OCI-LY7 (cell line): ENCODE measurements around the gene CDT1. TPM values are rescaled to one million over a fixed set of nuclear protein-coding genes. Genes with fewer than 3 reads are reported as not detected.

ENCODE experiments used
- BruUV-seq: library from RNA; stranded (reverse); fragments of 400-500 nt; replicated peaks from 2 replicates; lab custom pipeline; 2021; lab: Mats Ljungman, UMichigan
- CTCF ChIA-PET: fragments of 300-600 bp; sonication (Branson Sonifier 250); formaldehyde crosslinking; loops from one replicate; lab custom pipeline; 2022; ENCODE audit warnings: antibody characterized with exemption; ENCODE audit not compliant: unreplicated experiment; lab: Charles Lee
- POLR2A ChIA-PET: fragments of 300-600 bp; sonication (Branson Sonifier 250); formaldehyde crosslinking; loops from one replicate; lab custom pipeline; 2022; ENCODE audit warnings: antibody characterized with exemption; lab: Charles Lee
- DNase-seq: peaks from one replicate; pipeline ENCODE4 v3.0.0-alpha.2; 2015; ENCODE audit warnings: low spot score
- H2AFZ ChIP-seq: fragments of 200-600 bp; sonication (generic), shearing (Covaris generic); 2 replicates; pipeline ENCODE4 v1.6.1; 2014; ENCODE audit warnings: mild to moderate bottlenecking, antibody characterized with exemption, low read length, moderate library complexity
- H3K27ac ChIP-seq: fragments of 200-600 bp; sonication (generic); 2 replicates; pipeline ENCODE4 v1.5.1; 2014; ENCODE audit warnings: mixed run types, low read depth, mild to moderate bottlenecking, moderate library complexity, low read length, inconsistent platforms; ENCODE audit not compliant: poor library complexity, severe bottlenecking
- H3K36me3 ChIP-seq: fragments of 200-600 bp; sonication (generic); 2 replicates; pipeline ENCODE4 v1.6.1; 2014; ENCODE audit warnings: mild to moderate bottlenecking, antibody characterized with exemption, low read length, moderate library complexity, mixed read lengths; ENCODE audit not compliant: insufficient read depth
- H3K4me1 ChIP-seq: fragments of 200-600 bp; sonication (generic); 2 replicates; pipeline ENCODE4 v1.5.1; 2014; ENCODE audit warnings: mild to moderate bottlenecking, low read length; ENCODE audit not compliant: insufficient read depth, poor library complexity, severe bottlenecking
- H3K4me2 ChIP-seq: fragments of 200-600 bp; sonication (generic); 2 replicates; pipeline ENCODE4 v1.6.1; 2014; ENCODE audit warnings: mild to moderate bottlenecking, low read length
- H3K4me3 ChIP-seq: fragments of 200-600 bp; sonication (generic); 2 replicates; pipeline ENCODE4 v1.5.1; 2014; ENCODE audit warnings: mild to moderate bottlenecking, low read depth, low read length; ENCODE audit not compliant: poor library complexity, severe bottlenecking
- H3K79me2 ChIP-seq: fragments of 200-600 bp; sonication (generic); 2 replicates; pipeline ENCODE4 v1.6.1; 2016; ENCODE audit warnings: low read depth, mild to moderate bottlenecking, low read length, moderate library complexity, mixed read lengths; ENCODE audit not compliant: insufficient read depth
- H3K9me2 ChIP-seq: fragments of 200-600 bp; sonication (generic); 2 replicates; pipeline ENCODE4 v1.6.1; 2016; ENCODE audit warnings: mild to moderate bottlenecking, low read length, mixed read lengths; ENCODE audit not compliant: insufficient read depth
- H3K9me3 ChIP-seq: fragments of 200-600 bp; sonication (generic); 2 replicates; pipeline ENCODE4 v1.6.1; 2014; ENCODE audit warnings: mild to moderate bottlenecking, mixed run types, low read length, mixed read lengths
- H4K20me1 ChIP-seq: fragments of 200-600 bp; sonication (generic); 2 replicates; pipeline ENCODE4 v1.6.1; 2014; ENCODE audit warnings: mild to moderate bottlenecking, antibody characterized with exemption, low read length, moderate library complexity, mixed read lengths; ENCODE audit not compliant: insufficient read depth
- EZH2phosphoT487 ChIP-seq: fragments of 200-600 bp; sonication (generic); IDR thresholded peaks from 2 replicates; pipeline ENCODE4 v1.6.1; 2018; ENCODE audit warnings: low read depth, borderline replicate concordance, mild to moderate bottlenecking, mixed run types, antibody characterized with exemption, low read length, moderate library complexity, mixed read lengths
- intact Hi-C: fragments of 100-400 bp; cut with micrococcal nuclease; formaldehyde crosslinking; loops from one replicate; pipeline ENCODE4 v1.10.0; 2022; ENCODE audit not compliant: unreplicated experiment
- total RNA-seq, 2 experiments: library from RNA; depleted of rRNA in 1 of 2; stranded (reverse); fragments of >200 nt in 1 of 2; shearing (Covaris generic) in 1 of 2; gene quantifications; 2 replicates each; pipeline ENCODE4 v1.2.3, GENCODE V29; 2014 to 2022
- TF ChIP-seq, protein P1 (sequence below): fragments of 200-600 bp; sonication (generic); conservative IDR thresholded peaks from 2 replicates; pipeline ENCODE4 v1.5.1; 2014; ENCODE audit warnings: mild to moderate bottlenecking, antibody characterized with exemption, low read length, moderate library complexity, mixed read lengths

CDT1 gene
- total RNA-seq, 2 experiments from 2014 or later = 82.7 to 108 TPM

GRCh38 chr16:88831838-88832237, 28.2 kb downstream of the CDT1 start:
- H3K27ac ChIP-seq = no peak overlapping the region
- ChIA-PET CTCF (no interaction called here), POLR2A (no interaction called here)
- no peak overlapping the region for H3K4me3 ChIP-seq
- no peak overlapping the region for H2AFZ ChIP-seq
- H3K9me3 ChIP-seq = no peaks in the 10 kb centered on the region
- no peaks in the 10 kb centered on the region for H3K79me2 ChIP-seq
- no peak for DNase-seq
- H3K9me2 ChIP-seq = no peaks in the 10 kb centered on the region
- no TSS peak for BruUV-seq
- H3K4me1 ChIP-seq = no peaks in the 10 kb centered on the region
- TF ChIP-seq EZH2phosphoT487 = no peak
- no peaks in the 10 kb centered on the region for H4K20me1 ChIP-seq
- H3K4me2 ChIP-seq = no peak overlapping the region
- intact Hi-C loops = no loop called here
- H3K36me3 ChIP-seq = no peaks in the 10 kb centered on the region

DNA sequence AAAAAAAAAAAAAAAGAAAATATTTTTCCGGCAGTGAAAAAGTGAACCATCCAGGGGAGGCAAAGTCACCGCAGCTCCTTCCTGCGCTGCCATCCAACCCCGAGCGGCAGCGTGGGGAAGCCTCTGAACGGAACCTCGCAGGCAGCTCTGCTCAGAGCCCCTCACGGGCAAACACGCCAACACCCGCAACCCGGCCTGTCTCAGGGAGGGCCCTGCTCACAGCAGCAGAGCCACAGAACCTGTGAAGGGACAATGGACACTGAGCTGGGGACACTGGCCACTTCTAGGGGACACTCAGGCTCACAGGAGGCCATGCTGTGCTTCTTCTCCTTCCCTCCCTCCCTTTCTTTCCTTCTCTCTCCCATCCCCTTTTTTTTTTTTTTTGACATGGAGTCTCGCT, 29.5 kb downstream of the CDT1 start:
- no TSS peak for BruUV-seq
- Histone ChIP-seq H3K36me3 (no peaks in the 10 kb centered on the region), H3K9me3 (no peaks in the 10 kb centered on the region), H3K4me1 (no peaks in the 10 kb centered on the region), H3K9me2 (no peaks in the 10 kb centered on the region), H2AFZ (no peak overlapping the region), H3K4me2 (no peak overlapping the region), H3K27ac (no peak overlapping the region), H3K4me3 (no peak overlapping the region), H4K20me1 (no peaks in the 10 kb centered on the region), H3K79me2 (no peaks in the 10 kb centered on the region)
- TF ChIP-seq EZH2phosphoT487 = no peak
- TF ChIP-seq, protein P1, sequence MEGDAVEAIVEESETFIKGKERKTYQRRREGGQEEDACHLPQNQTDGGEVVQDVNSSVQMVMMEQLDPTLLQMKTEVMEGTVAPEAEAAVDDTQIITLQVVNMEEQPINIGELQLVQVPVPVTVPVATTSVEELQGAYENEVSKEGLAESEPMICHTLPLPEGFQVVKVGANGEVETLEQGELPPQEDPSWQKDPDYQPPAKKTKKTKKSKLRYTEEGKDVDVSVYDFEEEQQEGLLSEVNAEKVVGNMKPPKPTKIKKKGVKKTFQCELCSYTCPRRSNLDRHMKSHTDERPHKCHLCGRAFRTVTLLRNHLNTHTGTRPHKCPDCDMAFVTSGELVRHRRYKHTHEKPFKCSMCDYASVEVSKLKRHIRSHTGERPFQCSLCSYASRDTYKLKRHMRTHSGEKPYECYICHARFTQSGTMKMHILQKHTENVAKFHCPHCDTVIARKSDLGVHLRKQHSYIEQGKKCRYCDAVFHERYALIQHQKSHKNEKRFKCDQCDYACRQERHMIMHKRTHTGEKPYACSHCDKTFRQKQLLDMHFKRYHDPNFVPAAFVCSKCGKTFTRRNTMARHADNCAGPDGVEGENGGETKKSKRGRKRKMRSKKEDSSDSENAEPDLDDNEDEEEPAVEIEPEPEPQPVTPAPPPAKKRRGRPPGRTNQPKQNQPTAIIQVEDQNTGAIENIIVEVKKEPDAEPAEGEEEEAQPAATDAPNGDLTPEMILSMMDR = no peak
- ChIA-PET POLR2A (interaction anchor here (0.6 kb wide), 1 partner anchor 863 kb away, joined by 4 read pairs; no protein-coding TSS in a partner anchor), CTCF (interaction anchor here (0.6 kb wide), 1 partner anchor 652 kb away, joined by 3 read pairs; no protein-coding TSS in a partner anchor)
- intact Hi-C loops = no loop called here
- DNase-seq = no peak

DNA sequence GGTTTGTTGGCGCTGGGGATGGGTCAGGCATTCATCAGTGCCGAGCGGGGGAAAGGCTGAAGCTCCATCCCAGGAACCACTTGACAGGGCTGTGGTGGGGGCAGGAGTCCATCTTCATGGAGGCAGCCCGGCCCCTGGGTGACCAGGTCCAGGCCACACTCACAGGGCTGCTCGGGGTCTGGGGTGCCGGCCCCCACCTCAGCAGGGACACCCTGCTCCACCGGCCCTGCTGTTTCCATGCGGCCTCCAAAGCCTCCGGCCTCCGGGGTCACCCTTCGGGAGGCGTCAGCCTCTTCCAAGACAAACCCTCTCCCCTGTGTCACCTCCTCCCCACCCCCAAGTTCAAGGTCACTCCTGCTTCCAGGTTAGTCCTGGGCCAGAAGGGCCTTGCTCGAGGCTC, 31.1 kb downstream of the CDT1 start:
- Histone ChIP-seq H3K9me3 (no peaks in the 10 kb centered on the region), H3K36me3 (no peaks in the 10 kb centered on the region), H2AFZ (no peak overlapping the region), H3K4me1 (no peaks in the 10 kb centered on the region), H3K4me3 (no peak overlapping the region), H3K27ac (no peak overlapping the region), H3K9me2 (no peaks in the 10 kb centered on the region), H3K79me2 (no peaks in the 10 kb centered on the region), H3K4me2 (no peak overlapping the region), H4K20me1 (no peaks in the 10 kb centered on the region)
- intact Hi-C loops = no loop called here
- no TSS peak for BruUV-seq
- CTCF ChIA-PET = no interaction called here
- POLR2A ChIA-PET = no interaction called here
- TF ChIP-seq, protein P1 = no peak
- no peak for TF ChIP-seq EZH2phosphoT487
- no peak for DNase-seq
